ENCODE measurements around the gene AMH. TPM values are rescaled to one million over a fixed set of nuclear protein-coding genes. Genes with fewer than 3 reads are reported as not detected.
A peak's percentile ranks its signal among the peaks of the same experiment; 100 is the strongest.

AMH gene
- total and polyA plus RNA-seq, 2 experiments from 2014 or later, result 1.9 to 6.8 TPM

- peaks cover 5% of the 10 kb centered on the region; the same call in 1 of the 2 replicates for H3K4me1 ChIP-seq (ENCODE audit: insufficient read depth)
- peaks cover 20% of the 10 kb centered on the region for H3K27me3 Mint-ChIP-seq (ENCODE audit: insufficient read depth, low read depth, poor library complexity)
Measured at GRCh38 chr19:2300533-2300932, 51.4 kb downstream of the AMH start.

More at GRCh38 chr19:2300533-2300932, 51.4 kb downstream of the AMH start:
- Mint-ChIP-seq H3K9me3 (no peaks in the 10 kb centered on the region; the same call in 2 of the 3 replicates), H3K27ac (no peak overlapping the region), H3K36me3 (ENCODE audit: low read depth) (no peaks in the 10 kb centered on the region), H3K4me3 (no peak overlapping the region), H3K4me1 (peaks cover 5% of the 10 kb centered on the region)
- Histone ChIP-seq H3K9me2 (ENCODE audit: insufficient read depth) (no peaks in the 10 kb centered on the region), H3K4me2 (no peak overlapping the region), H3K36me3 (ENCODE audit: insufficient read depth) (no peaks in the 10 kb centered on the region), H3K27ac (ENCODE audit: low read depth) (no peak overlapping the region), H3K4me3 (no peak overlapping the region), H3F3A (replicated peaks; ENCODE audit: low read depth) (no peaks in the 10 kb centered on the region), H2AFZ (no peak overlapping the region), H3K79me2 (replicated peaks; ENCODE audit: insufficient read depth) (no peaks in the 10 kb centered on the region), H4K20me1 (replicated peaks; ENCODE audit: insufficient read depth) (no peaks in the 10 kb centered on the region), H3K27me3 (ENCODE audit: insufficient read depth) (0 out of 2 replicates have a peak, but pooled peaks cover 7% of the 10 kb centered on the region)
- DNase-seq (ENCODE audit: low spot score) (no peak), ATAC-seq (no peak)
- TF ChIP-seq EZH2phosphoT487 (IDR thresholded peaks at IDR 0.05; ENCODE audit: unreplicated experiment) (no peak), NANOG (IDR thresholded peaks at IDR 0.05; ENCODE audit: borderline replicate concordance) (no peak), POLR2AphosphoS5 (IDR thresholded peaks at IDR 0.05; ENCODE audit: low read depth) (no peak), STAT1 (IDR thresholded peaks at IDR 0.05; ENCODE audit: unreplicated experiment) (no peak)
- TF ChIP-seq, protein P1, sequence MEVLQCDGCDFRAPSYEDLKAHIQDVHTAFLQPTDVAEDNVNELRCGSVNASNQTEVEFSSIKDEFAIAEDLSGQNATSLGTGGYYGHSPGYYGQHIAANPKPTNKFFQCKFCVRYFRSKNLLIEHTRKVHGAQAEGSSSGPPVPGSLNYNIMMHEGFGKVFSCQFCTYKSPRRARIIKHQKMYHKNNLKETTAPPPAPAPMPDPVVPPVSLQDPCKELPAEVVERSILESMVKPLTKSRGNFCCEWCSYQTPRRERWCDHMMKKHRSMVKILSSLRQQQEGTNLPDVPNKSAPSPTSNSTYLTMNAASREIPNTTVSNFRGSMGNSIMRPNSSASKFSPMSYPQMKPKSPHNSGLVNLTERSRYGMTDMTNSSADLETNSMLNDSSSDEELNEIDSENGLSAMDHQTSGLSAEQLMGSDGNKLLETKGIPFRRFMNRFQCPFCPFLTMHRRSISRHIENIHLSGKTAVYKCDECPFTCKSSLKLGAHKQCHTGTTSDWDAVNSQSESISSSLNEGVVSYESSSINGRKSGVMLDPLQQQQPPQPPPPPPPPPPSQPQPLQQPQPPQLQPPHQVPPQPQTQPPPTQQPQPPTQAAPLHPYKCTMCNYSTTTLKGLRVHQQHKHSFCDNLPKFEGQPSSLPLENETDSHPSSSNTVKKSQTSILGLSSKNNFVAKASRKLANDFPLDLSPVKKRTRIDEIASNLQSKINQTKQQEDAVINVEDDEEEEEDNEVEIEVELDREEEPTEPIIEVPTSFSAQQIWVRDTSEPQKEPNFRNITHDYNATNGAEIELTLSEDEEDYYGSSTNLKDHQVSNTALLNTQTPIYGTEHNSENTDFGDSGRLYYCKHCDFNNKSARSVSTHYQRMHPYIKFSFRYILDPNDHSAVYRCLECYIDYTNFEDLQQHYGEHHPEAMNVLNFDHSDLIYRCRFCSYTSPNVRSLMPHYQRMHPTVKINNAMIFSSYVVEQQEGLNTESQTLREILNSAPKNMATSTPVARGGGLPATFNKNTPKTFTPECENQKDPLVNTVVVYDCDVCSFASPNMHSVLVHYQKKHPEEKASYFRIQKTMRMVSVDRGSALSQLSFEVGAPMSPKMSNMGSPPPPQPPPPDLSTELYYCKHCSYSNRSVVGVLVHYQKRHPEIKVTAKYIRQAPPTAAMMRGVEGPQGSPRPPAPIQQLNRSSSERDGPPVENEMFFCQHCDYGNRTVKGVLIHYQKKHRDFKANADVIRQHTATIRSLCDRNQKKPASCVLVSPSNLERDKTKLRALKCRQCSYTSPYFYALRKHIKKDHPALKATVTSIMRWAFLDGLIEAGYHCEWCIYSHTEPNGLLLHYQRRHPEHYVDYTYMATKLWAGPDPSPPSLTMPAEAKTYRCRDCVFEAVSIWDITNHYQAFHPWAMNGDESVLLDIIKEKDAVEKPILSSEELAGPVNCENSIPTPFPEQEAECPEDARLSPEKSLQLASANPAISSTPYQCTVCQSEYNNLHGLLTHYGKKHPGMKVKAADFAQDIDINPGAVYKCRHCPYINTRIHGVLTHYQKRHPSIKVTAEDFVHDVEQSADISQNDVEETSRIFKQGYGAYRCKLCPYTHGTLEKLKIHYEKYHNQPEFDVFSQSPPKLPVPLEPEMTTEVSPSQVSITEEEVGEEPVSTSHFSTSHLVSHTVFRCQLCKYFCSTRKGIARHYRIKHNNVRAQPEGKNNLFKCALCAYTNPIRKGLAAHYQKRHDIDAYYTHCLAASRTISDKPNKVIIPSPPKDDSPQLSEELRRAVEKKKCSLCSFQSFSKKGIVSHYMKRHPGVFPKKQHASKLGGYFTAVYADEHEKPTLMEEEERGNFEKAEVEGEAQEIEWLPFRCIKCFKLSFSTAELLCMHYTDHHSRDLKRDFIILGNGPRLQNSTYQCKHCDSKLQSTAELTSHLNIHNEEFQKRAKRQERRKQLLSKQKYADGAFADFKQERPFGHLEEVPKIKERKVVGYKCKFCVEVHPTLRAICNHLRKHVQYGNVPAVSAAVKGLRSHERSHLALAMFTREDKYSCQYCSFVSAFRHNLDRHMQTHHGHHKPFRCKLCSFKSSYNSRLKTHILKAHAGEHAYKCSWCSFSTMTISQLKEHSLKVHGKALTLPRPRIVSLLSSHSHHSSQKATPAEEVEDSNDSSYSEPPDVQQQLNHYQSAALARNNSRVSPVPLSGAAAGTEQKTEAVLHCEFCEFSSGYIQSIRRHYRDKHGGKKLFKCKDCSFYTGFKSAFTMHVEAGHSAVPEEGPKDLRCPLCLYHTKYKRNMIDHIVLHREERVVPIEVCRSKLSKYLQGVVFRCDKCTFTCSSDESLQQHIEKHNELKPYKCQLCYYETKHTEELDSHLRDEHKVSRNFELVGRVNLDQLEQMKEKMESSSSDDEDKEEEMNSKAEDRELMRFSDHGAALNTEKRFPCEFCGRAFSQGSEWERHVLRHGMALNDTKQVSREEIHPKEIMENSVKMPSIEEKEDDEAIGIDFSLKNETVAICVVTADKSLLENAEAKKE (CRISPR knock-in tag; IDR thresholded peaks at IDR 0.05), result no peak

MicroRNAs encoded within 50 kb of the gene (microRNA counts, 767-probe panel; counts per million panel counts)
- microRNA hsa-miR-1227, result not detected

Small RNA genes within 50 kb of the gene (microRNA-seq; reads per million reads assigned to microRNA genes)
- 2.4 reads per million, percentile 5 among the genes with 10 or more reads in this experiment for gene MIR1227
- not detected for gene MIR4321

Small RNA genes within 50 kb of the gene (small RNA-seq; reads per million reads assigned to genes)
- not detected for gene MIR1227 (ENCODE audit: low replicate concordance)

Other genes starting within 250 kb of the AMH start
- 106 and 130 TPM in 2 replicates for gene BTBD2, start 233.6 kb upstream of the AMH start, total RNA-seq (2014; rRNA removed; shearing (Covaris generic))
- gene BTBD2, start 233.6 kb upstream of the AMH start, polyA plus RNA-seq (2016; fragmentation: Nextera tagmentation; extraction: Ambion mirVana), result 23.8 and 27.2 TPM in 2 replicates
- 123 and 159 TPM in 2 replicates for gene MKNK2, start 198.1 kb upstream of the AMH start, total RNA-seq (2014; rRNA removed; shearing (Covaris generic))
- 71.0 and 106 TPM in 2 replicates for gene MKNK2, start 198.1 kb upstream of the AMH start, polyA plus RNA-seq (2016; fragmentation: Nextera tagmentation; extraction: Ambion mirVana)
- gene MOB3A, start 153.0 kb upstream of the AMH start, total RNA-seq (2014; rRNA removed; shearing (Covaris generic)), result 5.9 and 9.4 TPM in 2 replicates
- gene MOB3A, start 153.0 kb upstream of the AMH start, polyA plus RNA-seq (2016; fragmentation: Nextera tagmentation; extraction: Ambion mirVana), result 2.9 TPM in 2 replicates
- 2.2 and 2.6 TPM in 2 replicates for gene IZUMO4, start 152.4 kb upstream of the AMH start, total RNA-seq (2014; rRNA removed; shearing (Covaris generic))
- gene IZUMO4, start 152.4 kb upstream of the AMH start, polyA plus RNA-seq (2016; fragmentation: Nextera tagmentation; extraction: Ambion mirVana), result 0.57 and 0.82 TPM in 2 replicates
- gene AP3D1, start 97.8 kb upstream of the AMH start, total RNA-seq (2014; rRNA removed; shearing (Covaris generic)), result 205 and 236 TPM in 2 replicates
- gene AP3D1, start 97.8 kb upstream of the AMH start, polyA plus RNA-seq (2016; fragmentation: Nextera tagmentation; extraction: Ambion mirVana), result 101 and 117 TPM in 2 replicates
- 23.4 and 40.6 TPM in 2 replicates for gene DOT1L, start 85.4 kb upstream of the AMH start, total RNA-seq (2014; rRNA removed; shearing (Covaris generic))
- gene DOT1L, start 85.4 kb upstream of the AMH start, polyA plus RNA-seq (2016; fragmentation: Nextera tagmentation; extraction: Ambion mirVana), result 25.5 and 31.0 TPM in 2 replicates
- 175 and 210 TPM in 2 replicates for gene PLEKHJ1, start 13.0 kb upstream of the AMH start, total RNA-seq (2014; rRNA removed; shearing (Covaris generic))
- gene PLEKHJ1, start 13.0 kb upstream of the AMH start, polyA plus RNA-seq (2016; fragmentation: Nextera tagmentation; extraction: Ambion mirVana), result 142 and 146 TPM in 2 replicates
- 79.1 and 128 TPM in 2 replicates for gene SF3A2, start 12.5 kb upstream of the AMH start, total RNA-seq (2014; rRNA removed; shearing (Covaris generic))
- 67.7 and 76.0 TPM in 2 replicates for gene SF3A2, start 12.5 kb upstream of the AMH start, polyA plus RNA-seq (2016; fragmentation: Nextera tagmentation; extraction: Ambion mirVana)
- 2.4 and 4.5 TPM in 2 replicates for gene JSRP1, start 7.1 kb downstream of the AMH start, total RNA-seq (2014; rRNA removed; shearing (Covaris generic))
- 3.1 and 3.7 TPM in 2 replicates for gene JSRP1, start 7.1 kb downstream of the AMH start, polyA plus RNA-seq (2016; fragmentation: Nextera tagmentation; extraction: Ambion mirVana)
- not detected in 2 replicates for gene PEAK3, start 32.9 kb downstream of the AMH start, total RNA-seq (2014; rRNA removed; shearing (Covaris generic))
- not detected in 2 replicates for gene PEAK3, start 32.9 kb downstream of the AMH start, polyA plus RNA-seq (2016; fragmentation: Nextera tagmentation; extraction: Ambion mirVana)
- 0.45 and 1.9 TPM in 2 replicates for gene LINGO3, start 58.8 kb downstream of the AMH start, total RNA-seq (2014; rRNA removed; shearing (Covaris generic))
- gene LINGO3, start 58.8 kb downstream of the AMH start, polyA plus RNA-seq (2016; fragmentation: Nextera tagmentation; extraction: Ambion mirVana), result 0.29 and 0.40 TPM in 2 replicates
- gene LSM7, start 79.3 kb downstream of the AMH start, total RNA-seq (2014; rRNA removed; shearing (Covaris generic)), result 197 and 299 TPM in 2 replicates
- gene LSM7, start 79.3 kb downstream of the AMH start, polyA plus RNA-seq (2016; fragmentation: Nextera tagmentation; extraction: Ambion mirVana), result 409 and 434 TPM in 2 replicates
- gene SPPL2B, start 79.4 kb downstream of the AMH start, total RNA-seq (2014; rRNA removed; shearing (Covaris generic)), result 51.0 and 53.3 TPM in 2 replicates
- 21.1 and 23.5 TPM in 2 replicates for gene SPPL2B, start 79.4 kb downstream of the AMH start, polyA plus RNA-seq (2016; fragmentation: Nextera tagmentation; extraction: Ambion mirVana)
- gene TMPRSS9, start 110.9 kb downstream of the AMH start, total RNA-seq (2014; rRNA removed; shearing (Covaris generic)), result 0.16 and 0.28 TPM in 2 replicates
- gene TMPRSS9, start 110.9 kb downstream of the AMH start, polyA plus RNA-seq (2016; fragmentation: Nextera tagmentation; extraction: Ambion mirVana), result 0.05 and 0.38 TPM in 2 replicates
- 118 and 140 TPM in 2 replicates for gene TIMM13, start 178.3 kb downstream of the AMH start, total RNA-seq (2014; rRNA removed; shearing (Covaris generic))
- 347 TPM in 2 replicates for gene TIMM13, start 178.3 kb downstream of the AMH start, polyA plus RNA-seq (2016; fragmentation: Nextera tagmentation; extraction: Ambion mirVana)
- gene LMNB2, start 207.6 kb downstream of the AMH start, total RNA-seq (2014; rRNA removed; shearing (Covaris generic)), result 190 and 255 TPM in 2 replicates
- gene LMNB2, start 207.6 kb downstream of the AMH start, polyA plus RNA-seq (2016; fragmentation: Nextera tagmentation; extraction: Ambion mirVana), result 40.1 and 40.9 TPM in 2 replicates
- gene GADD45B, start 226.8 kb downstream of the AMH start, total RNA-seq (2014; rRNA removed; shearing (Covaris generic)), result 12.3 and 15.2 TPM in 2 replicates
- gene GADD45B, start 226.8 kb downstream of the AMH start, polyA plus RNA-seq (2016; fragmentation: Nextera tagmentation; extraction: Ambion mirVana), result 15.8 and 16.6 TPM in 2 replicates

Data from GM23338 (cell line).